GM18870 (cell line): ENCODE measurements around the gene MYH14.
"Not testable (repeated sequence)": the region's sequence is repeated elsewhere in the genome, so short reads cannot be mapped to it uniquely, and the experiment has no call there.

Source experiments
- ATAC-seq: cut with Tn5 transposase; IDR thresholded peaks from one replicate; pipeline ENCODE4 v1.9.1; 2021; ENCODE audit warnings: moderate library complexity; ENCODE audit not compliant: unreplicated experiment

Gene MYH14

DNA sequence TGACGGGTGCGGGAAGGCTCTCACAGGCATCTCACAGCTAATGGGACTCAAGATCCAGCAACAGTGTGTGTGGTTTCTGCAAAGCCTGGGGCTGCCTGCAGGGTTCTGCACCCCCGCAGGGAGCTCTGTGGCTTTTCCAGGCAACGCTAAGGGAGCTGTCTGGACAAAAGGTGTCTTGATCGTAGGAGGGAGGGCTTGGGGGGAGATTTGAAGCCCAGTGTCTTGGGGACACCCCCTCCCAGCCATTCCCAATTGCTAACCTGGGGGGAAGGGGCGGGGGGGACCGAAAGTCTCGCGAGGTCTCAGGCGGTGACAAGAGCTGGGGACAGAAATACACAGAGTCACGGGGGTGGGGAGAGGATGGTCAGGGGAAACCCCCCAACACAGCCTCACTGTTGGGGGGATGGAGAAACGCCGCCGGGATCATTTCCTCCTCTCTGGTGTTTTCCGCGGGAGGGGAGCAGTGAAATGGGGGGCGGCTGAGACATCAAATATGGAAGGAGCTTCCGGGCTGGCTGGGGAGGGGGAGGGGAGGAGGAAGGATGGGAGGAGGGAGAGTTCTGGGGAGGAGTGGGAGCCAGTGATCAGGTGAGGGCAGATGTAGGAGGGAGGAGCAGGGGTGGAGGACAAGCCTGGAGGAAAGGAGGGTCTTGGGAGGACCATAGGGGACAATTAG, 112.5 kb downstream of the MYH14 start:
- ATAC-seq = no peak

DNA sequence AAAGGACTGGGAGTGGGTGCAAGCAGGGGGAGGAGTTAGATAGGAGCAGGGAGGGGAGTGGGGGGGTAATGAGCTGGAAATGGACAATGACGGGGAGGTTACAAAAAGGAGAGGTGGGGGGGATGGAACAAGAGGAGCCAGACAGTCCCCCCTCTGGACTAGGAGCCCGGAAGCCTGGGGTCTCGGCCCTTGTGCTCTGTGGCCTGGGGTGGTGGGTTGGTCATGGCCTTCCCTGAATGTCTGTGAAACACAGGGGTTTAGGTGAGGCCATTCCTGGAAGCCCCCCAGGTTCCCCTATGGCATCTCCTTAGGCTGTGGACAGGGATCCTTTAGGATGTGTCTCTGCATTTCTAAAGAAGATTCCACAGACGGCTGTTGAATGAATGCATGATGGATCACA, 113.7 kb downstream of the MYH14 start:
- no peak for ATAC-seq

- no peak for ATAC-seq
Observed at GRCh38 chr19:50318438-50318837, 115.0 kb downstream of the MYH14 start.

DNA sequence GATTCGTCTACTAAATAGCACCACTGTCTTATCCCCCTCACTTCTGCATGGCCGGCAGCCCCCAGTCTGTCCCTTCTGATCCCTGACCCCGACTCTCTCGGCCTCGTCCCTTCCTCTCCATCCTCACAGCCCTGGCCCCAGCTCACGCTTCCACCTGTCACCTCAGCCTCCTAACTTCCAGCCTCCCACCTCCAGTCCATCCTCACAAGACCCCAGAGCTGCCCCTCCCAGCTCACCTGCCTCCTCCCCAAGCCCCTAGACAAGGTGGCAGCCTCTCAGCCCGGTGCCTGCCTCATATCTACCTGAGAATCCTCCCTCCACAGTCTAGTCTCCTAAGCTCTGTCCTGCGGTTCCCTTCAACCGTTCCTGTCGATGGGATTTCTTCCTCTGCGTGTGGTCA, 115.7 kb downstream of the MYH14 start:
- ATAC-seq = no peak

DNA sequence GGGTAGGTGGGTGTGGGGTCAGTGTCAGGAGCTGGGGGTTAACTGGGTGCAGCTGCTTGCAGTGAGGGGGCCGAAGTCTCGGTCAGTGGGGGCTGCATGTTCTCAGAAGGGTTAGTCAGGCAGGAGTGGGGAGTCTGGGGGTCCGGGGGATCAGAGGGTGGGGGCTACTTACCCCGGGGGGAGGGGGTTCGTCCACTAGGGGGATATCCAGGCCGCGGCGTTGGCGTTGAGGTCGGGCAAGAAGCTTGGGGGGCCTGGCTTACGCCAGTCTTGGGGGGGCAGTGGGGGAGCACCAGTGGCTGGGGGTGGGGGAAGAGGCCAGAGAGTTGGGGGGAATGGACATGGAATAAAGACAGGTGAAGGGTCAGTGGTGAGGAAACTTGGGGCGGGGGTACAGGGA, 116.6 kb downstream of the MYH14 start:
- ATAC-seq = no peak

- ATAC-seq = no peak
Observed at GRCh38 chr19:50320596-50320995, 117.2 kb downstream of the MYH14 start.

- no peak for ATAC-seq
Observed at GRCh38 chr19:50321831-50322230, 118.4 kb downstream of the MYH14 start.

GRCh38 chr19:50322234-50322633, 118.8 kb downstream of the MYH14 start:
- ATAC-seq = no peak

- ATAC-seq = no peak
Observed at GRCh38 chr19:50322931-50323781, 119.7 kb downstream of the MYH14 start.

- ATAC-seq = no peak
Observed at GRCh38 chr19:50323782-50324133, 120.3 kb downstream of the MYH14 start.

GRCh38 chr19:50324331-50324730, 120.9 kb downstream of the MYH14 start:
- no peak for ATAC-seq

- no peak for ATAC-seq
Observed at GRCh38 chr19:50325310-50326100, 122.1 kb downstream of the MYH14 start.

GRCh38 chr19:50326101-50326664, 122.8 kb downstream of the MYH14 start:
- ATAC-seq = no peak

GRCh38 chr19:50327013-50327412, 123.6 kb downstream of the MYH14 start:
- no peak for ATAC-seq

GRCh38 chr19:50327461-50328223, 124.2 kb downstream of the MYH14 start:
- ATAC-seq = no peak

GRCh38 chr19:50328224-50328872, 124.9 kb downstream of the MYH14 start:
- no peak for ATAC-seq

DNA sequence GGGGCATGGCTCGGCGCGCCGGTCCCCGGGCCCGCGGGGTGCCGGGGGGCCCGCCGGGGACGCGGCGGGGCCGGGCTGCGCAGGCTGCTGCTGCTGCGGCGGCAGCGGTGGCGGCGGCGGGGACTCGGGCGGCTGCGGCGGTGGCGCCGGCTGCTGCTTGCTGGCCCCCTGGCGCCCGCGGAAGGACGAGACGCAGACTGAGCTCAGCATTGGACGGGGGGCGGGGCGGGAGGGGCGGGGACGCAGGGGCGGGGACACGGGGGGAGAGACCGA, 125.4 kb downstream of the MYH14 start:
- ATAC-seq = no peak

DNA sequence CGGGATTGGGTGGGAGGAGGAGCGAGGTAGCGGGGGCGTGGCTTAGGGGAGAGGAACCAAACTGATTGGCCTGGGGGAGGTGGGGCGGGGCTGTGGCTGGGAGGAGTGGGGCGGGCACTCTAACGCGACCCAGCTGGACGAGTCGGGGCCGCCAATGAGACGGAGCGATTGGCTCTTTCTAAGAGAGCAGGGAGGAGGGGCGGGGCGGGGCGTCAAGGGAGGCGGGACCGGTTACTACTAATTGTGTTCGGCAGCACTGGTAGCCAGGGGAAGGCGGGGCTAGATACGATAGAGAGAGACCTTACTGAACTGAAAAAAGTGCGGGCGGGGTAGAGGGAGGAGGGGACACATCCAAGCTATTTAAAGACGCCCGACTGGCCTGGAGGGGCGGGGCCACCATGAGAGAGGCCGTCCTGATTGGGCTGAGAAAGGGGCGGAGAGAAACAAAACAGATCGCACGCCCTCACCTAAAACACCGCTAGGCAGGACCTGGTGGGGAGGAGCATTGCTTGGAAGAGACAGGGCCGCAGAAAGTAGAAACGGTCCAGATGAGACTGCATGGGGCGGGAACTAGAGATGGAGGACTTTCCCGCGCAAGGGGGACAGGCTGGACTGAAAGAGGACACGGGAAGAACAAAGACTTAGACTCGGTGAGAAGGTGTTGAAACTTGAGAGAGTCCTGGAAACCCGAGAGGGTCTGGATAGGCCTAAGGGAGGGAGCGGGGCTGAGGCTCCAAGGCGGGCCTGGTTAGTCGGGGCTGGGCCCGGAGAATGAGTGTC, 125.9 kb downstream of the MYH14 start, which contains the start of gene KCNC3:
Gene KCNC3, minus strand, starts transcription at position 232 of the 780 bp plus-strand sequence. CDS start 295 bp downstream, outside the sequence.
- ATAC-seq = peak; percentile 50

DNA sequence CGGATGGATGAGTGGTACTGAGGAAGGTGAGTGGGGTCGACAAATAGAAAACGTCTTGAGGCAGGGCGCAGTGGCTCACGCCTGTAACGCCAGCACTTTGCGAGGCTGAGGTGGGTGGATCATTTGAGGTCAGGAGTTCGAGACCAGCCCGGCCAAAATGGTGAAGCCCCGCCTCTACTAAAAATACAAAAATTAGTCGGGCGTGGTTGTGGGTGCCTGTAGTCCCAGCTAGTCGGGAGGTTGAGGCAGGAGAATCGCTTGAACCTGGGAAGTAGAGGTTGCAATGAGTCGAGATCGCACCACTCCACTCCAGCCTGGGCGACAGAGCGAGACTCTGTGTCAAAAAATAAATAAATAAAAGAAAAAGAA, 126.5 kb downstream of the MYH14 start:
- ATAC-seq = not testable (repeated sequence)
